Activated CD8-positive, alpha-beta memory T cell treated with anti-CD3 and anti-CD28 coated beads for 24 hours (primary cell): ENCODE data around the gene CNTLN.
"Not testable (repeated sequence)": the region's sequence is repeated elsewhere in the genome, so short reads cannot be mapped to it uniquely, and the experiment has no call there.

ENCODE experiments used
- DNase-seq: peaks from one replicate; pipeline ENCODE4 v3.0.0-alpha.2; 2020

The CNTLN gene

DNA sequence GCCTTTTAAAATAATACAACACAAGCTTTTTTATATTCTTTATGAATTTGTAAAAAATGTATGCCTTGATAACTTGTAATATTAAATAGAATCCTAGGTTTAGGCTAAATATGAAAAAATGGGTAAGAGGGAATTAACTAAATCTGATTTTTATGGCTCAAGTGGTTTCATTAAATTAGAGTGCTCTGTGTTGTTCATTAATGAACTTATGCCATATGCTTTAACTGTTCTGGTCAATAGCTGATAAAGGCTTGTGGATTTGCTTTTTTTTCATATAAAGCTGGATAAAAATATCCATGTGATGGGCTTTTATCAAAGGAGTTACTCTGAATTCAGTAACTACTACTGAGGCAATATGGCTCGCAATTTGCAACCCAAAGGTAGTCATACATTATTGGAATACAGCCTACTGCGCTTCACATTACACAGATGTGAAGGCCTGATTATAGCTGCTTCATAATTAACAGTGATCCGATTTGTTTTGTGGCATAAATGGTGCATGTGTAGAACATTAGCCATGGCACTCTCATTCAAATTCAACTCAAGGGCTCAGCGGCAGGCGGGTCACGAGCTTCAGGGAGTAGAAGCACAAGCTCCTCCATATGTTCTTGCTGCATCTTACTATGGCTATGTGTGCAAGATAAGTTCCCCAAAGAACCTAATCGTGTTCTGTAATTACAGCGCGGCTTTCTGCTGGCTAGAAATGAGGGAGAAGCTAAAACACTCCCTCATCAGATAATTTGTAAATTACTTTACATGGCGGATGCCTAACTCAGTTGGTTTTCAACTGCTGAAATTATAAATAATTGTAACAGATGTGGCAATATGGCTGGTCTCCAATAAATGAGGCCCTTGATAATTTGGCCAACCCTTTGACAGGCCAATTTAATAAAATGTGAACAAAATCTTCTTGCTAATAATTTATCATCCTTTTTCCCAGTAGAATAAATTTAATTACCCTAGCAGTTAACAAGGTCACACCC is 188.3 kb downstream of the CNTLN start:
- DNase-seq: no peak

DNA sequence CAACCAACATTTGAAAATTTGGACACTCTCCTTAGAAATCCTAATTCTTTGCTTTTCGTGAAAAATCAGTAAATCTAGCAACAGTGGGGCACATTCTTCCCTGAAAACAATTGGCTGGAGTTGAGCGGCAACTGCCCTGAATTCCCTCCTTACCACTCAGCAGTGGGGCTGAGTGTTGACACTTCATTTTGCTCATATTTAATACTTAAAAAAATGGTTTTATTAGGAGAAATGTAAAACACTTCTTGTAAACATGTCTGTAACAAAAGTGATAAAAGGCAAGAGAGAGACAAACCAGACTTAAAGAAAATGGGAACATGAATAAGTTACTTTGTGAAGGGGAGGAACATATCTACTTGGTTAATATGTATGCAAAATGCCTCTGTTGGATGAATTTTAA is 193.5 kb downstream of the CNTLN start:
- no peak for DNase-seq

DNA sequence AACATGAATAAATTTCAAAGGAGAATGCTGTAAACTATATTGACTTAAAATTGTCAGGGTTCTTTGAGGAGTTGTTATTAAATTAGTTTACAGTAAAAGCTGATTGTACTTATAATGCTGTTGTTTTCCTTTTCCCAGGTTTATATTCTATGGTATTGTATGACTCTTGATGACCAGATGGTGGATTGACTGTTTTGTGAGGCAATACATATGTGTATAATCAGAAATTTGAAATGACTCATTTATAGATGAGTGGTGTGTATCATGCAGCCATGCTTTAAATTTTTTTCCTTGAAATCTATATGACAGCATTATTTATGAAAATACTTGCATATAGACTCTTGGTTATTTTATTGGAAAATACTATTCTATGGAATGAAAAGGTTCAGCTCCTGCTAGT is 195.3 kb downstream of the CNTLN start:
- DNase-seq: no peak

DNA sequence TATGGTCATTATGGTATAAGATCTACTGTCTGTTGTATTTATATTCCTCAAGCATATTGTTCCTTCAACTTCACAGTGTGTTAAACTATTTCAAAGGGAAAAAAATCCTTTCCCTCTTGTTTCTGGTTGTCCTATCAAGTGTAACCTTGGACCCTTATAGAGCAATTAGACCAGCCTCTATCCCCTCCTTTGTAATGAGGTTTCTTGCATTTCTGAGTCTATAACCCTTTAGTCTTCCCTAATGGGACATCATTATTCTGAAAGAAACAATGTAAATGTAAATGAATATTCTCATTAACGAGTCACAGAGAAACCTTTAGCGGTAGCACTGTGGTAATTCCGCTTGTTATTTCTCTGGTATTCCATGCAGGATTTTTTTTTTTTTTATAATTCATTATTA is 197.3 kb downstream of the CNTLN start:
- no peak for DNase-seq

DNA sequence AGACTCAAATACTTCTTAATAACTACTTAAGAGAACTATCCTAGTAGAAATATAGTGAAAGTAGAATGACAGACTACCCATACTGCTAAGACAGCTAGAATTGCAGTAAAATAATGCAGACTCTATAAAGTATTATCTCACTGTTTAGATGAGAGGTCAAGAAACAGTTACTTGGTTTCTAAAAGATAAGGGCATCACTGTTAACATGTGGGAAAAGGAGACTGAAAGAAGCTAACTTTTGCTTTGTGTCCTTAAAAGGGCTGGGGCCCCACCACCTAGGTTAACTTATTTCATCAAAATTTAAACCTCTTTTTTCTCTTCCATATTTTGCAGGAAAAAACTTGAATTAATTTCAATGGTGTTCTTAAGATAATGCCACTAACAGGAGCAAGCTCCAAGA is 204.3 kb downstream of the CNTLN start:
- no peak for DNase-seq

DNA sequence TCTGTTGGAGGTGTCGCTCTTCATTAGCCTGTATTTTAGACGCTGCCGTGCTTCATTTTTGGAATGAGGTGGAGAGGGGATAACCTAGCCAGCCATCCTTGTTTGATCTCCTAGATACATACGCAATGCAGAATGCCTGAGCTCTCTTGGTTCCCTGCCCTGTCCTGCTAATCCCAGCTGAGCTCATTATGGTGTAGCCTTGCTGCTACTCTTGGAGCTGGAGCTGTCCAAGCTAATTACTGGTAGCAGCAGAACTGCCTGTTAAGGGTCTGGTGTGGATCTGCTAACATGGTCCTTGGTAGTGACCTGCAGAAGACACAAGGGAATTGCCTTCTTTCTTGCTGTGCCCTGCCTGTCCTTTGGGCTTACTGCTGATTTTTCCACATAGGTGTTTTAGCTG is 207.9 kb downstream of the CNTLN start:
- no peak for DNase-seq

DNA sequence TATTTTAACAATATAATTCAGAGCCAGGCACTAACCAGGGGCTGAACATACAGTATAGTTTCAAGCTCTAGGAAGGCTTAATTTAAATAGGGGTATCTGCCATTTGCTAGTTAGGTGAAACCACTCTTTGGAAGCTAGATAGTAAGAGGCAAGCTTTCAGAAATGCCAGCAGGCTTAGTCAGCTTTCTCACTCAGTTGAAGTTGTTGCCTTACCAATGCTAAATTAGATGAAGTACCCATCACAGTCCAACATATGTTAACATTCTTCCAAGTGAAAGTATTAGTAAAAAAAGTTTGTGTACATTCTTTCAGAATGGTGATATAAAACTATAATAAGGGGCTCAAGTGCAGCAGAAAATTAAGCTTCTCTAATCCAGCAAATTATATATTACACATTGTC is 215.0 kb downstream of the CNTLN start:
- DNase-seq: no peak

DNA sequence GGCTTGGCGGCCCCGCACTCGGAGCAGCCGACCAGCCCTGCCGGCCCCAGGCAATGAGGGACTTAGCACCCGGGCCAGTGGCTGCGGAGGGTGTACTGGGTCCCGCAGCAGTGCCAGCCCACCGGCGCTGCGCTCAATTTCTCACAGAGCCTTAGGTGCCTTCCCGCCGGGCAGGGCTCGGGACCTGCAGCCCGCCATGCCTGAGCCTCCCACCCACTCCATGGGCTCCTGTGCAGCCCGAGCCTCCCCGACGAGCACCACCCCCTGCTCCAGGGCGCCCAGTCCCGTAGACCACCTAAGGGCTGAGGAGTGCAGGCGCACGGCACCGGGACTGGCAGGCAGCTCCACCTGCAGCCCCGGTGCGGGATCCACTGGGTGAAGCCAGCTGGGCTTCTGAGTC is 219.2 kb downstream of the CNTLN start:
- DNase-seq: not testable (repeated sequence)

DNA sequence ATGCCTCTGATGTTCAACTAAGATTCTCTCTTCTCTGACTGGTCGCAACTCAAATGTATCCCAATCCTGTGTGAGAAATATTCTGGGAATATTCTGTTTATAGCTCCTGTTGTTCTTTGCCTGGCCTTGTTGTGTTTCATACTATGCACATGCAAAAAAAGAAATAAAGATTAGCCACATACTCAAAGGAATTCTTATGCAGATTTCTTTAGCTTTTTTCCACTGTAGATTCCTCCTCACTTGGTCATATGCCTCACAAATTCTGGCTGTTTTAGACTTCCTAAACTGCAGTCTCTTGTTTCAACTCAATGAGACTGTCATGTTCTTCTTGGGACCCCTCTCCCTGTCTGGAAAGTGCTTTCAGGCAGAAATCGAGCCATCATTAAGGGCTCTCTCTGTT is 226.5 kb downstream of the CNTLN start:
- no peak for DNase-seq

DNA sequence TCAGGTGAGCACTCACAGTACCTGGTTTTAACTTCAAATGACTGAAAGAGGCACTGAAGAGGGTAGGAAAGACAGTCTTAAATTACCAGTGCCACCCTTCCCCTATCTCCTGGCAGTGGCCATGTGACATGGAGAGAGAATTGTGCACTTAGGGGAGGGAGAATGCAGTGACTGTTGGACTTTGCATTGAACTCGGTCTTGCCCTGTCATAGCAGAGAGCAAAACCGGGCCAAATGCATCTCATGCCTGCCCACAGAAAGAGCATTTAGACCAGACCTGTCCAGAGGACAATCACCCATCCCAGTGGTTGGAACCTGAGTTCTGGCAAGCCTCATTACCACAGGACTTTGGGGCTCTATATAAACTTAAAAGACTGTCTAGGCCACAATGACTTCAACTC is 232.2 kb downstream of the CNTLN start:
- DNase-seq: no peak

DNA sequence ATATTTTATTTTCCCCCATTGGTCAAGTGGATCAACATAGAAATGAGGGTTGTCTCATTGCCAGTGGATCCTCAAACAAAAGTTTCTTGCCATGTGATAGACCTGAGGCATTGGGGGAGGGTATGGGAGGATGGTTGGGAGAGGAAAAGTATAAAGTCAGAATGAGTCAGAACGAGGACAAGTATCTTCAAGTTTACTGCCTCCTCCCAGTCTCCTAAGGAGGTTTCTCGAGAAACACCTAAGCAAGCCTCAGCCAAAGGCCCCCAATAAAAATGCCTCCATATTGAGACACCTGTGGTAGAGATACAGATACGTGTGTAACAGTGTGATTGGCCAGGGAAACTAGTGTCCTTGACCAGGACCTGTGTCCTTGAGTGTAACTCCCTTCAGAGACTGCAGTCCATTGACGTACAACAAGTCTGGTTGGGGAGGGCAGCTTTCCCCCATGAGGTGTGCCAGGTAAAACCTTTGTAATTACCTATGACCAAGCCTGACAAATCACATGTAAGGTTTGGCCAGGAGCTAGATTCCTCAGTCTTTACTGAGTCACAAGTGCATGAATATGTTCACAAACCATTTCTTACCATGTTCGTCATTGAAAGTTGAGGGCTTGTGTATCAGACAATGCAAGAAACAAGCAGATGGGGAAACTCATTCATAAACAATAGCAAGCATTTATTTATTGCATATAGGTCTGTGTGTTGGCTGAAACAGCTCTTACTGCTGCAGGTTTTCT is 245.5 kb downstream of the CNTLN start:
- DNase-seq: no peak

DNA sequence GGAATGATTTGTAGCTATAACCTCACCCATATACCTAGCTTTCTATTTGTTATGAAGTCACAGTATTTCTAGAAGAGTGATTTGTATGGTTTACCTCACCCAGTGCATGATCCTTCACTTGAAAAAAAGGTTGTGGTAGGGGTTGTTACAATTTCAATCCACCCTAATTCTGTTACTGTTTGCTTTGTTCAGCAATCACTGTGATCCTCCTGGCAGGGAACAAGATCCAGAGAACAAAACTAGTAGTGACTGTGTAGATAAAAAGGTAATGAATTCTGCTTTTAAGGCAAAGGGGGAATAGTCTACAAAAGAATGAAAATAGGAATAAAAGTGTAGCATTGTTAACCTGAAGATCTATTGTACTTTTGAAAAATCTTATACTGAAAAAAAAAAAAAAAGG is 252.7 kb downstream of the CNTLN start:
- no peak for DNase-seq

DNA sequence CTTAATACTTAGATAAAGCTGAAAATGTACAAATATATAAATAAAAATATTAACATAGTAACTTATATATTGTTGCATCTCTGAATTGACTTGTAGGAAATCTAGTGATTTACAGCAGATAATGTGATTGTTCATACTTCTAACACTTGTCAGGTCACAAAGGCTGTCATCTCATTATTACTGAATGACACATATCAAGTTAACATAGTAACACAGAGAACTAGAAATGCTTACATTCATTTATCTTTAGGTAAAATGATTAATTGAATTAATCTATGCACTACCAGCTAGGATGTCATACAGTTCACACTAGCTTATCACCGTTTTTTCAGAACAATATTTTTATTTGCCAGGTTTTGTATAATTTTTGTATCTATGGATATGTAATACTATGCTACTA is 254.2 kb downstream of the CNTLN start:
- no peak for DNase-seq

DNA sequence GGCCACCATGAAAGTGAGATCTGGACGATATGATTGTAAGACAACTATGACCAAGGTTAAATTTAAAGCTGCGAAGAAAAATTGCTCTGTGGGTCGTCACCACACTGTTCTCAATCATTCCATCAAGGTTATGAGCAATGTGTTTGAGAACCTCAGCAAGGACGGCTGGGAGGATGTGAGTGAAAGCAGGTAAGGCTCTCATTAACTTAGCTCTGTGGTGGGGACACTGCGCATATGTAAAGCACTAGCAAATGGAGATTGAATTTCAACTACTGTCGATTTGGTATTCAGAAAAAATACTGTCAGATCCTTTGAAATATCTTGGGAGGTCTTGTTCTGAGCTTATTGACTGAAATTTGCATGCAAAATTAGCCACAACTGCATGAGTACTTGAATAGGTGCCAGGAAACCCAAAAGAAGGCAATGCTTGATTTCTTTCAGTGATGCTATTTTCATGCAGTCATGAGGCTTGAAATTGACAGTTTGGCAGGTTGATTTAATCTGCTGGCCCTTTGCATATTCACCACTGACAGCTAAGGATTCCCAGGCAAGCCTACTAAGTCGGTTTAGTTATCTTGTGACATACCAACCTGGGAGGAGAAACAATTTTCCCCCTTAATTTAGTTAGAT is 260.2 kb downstream of the CNTLN start:
- DNase-seq: no peak

DNA sequence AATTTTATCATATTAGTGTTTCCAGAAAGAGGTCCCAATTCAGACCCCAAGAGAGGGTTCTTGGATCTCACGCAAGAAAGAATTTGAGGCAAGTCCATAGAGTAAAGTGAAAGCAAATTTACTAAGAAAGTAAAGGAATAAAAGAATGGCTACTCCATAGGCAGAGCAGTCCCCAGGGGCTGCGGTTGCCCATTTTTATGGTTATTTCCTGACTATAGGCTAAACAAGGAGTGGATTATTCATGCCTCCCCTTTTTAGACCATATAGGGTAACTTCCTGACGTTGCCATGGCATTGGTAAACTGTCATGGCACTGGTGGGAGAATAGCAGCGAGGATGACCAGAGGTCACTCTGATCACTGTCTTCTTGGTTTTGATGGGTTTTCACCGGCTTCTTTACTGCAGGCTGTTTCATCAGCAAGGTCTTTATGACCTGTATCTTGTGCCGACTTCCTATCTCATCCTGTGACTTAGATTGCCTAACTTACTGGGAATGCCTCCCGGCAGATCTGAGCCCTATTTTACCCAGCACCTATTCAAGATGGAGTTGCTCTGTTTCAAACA is 262.4 kb downstream of the CNTLN start:
- not testable (repeated sequence) for DNase-seq

DNA sequence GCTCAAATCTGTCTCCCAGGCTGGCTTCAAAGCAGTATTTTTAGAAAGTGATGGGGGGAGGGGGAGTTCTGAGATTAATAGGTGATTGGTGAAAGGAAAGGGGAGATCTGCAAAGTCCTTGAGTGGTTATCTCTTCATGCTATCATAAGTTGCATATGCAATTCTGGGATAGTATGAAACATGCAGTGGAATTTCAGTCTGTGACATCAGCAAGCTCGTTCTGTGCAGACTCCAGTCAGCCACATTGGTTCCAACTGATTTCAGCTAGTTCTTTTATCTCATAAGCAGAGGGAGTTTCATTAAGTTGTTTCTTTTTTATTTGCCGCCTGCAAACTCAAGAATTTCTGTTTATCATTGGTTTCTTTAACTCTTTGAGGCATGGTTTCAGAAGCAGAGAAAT is 263.5 kb downstream of the CNTLN start:
- DNase-seq: no peak

DNA sequence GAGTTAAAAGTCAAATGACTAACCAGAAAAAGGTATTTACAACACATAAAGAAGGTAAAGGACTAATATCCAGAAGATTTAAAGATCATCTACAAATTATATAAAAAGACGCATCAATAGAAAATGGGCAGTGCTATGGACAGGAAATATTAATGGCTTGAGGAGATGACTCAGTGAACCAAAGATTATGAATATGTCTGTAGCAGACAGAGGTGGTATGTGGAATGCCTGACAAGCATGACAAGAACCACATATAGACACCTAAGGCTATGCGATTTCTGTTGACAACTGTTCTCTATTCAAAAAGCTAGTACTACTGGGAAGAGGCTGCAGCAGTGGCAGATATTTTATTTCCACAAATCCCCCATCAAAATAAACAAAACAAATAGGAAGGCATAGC is 267.0 kb downstream of the CNTLN start:
- DNase-seq: no peak

DNA sequence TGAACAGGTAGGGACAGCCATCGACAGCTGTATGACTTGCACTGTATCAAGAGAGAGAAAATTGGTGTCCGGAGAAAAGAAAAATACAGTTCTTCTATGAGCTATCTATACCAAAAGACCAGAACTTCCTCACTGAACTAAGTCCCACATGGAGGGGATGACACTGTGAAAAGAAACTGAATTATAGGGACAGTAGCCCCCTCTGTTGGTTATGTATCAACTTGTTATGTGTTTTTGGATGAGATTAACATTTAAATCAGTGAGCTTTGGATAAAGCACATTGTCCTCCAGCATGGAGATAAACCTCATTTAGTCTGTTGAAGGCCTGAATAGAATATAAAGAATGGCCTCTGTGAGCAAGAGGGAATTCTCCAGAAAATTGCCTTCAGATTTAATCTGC is 267.5 kb downstream of the CNTLN start:
- no peak for DNase-seq

DNA sequence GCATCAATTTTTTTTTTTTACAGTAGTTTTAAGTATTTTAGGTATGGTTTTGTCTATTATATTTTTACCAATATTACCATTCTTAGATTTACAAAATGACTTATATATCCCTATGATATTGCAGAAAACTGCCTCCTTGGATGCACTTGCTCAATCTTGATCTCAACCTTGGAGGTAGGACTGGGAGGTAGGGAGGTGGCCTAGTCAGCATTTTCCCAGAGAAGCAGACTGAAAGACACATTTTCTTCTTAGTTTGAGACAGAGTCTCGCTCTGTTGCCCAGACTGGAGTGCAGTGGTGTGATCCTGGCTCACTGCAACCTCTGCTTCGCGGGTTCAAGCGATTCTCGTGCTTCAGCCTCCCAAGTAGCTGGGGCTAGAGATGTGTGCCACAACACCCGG is 268.7 kb downstream of the CNTLN start:
- DNase-seq: no peak

DNA sequence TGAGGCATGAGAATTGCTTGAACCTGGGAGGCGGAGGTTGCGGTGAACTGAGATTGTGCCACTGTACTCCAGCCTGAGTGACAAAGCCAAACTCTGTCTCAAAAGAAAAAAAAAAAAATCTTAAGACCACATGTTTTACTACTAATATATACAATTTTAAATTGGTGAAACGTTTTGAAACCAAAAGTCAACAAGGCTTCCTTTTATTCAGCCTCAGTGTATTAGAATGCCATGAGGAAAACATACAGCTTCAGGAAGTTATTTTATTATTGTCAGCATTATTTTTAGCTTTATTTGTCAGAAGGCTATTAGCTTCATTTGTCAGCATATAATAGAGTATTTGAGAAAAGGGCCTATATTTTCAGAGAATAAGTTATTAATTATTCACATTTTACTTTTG is 280.1 kb downstream of the CNTLN start:
- no peak for DNase-seq

DNA sequence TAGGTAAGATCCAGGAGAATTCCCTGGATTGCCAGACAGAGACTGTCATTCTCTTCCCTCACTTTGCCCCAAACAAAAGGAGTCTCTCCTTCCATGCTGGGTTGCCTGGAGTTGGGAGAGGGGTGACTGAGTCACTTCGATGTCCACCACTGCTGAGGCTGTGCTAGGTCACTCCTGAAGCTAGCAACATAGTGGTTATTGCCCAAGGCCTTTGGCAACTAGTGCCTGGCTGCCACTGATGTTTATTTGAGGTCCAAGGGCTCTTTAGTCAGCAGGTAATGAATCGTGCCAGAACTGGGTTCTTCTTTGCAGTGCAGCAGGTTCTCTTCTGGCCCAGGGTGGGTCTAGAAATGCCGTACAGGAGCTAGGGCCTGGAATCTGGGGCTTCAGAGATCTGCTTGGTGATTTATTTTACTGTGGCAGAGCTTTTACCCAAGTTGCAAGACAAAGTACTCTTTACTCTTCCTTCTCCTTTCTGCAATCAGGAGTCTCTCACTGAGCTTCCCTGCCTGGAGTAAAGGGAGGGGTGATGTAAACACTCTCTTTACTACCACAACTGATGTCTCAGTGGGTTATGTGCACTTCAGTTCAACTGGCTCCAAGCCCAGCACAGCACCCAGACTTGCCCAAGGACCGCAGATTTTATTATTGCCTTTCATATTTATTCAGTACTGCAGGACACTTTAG is 288.3 kb downstream of the CNTLN start:
- no peak for DNase-seq

DNA sequence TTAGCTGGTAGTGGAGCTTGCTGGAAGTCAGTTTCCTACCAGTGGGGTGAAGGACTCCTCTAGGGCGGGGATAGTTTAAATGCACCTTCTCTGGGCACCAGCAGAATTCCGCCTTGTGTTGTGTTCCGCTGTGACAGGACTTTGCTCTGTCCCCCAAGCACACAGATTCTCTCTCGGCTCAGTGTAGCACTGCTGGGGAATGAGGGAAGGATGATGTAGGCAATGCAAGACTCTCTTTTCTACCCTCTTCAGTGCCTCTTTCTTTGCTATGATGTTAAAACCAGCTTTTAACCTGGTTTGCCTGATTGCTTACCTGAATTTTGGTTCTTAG is 288.8 kb downstream of the CNTLN start:
- DNase-seq: no peak

DNA sequence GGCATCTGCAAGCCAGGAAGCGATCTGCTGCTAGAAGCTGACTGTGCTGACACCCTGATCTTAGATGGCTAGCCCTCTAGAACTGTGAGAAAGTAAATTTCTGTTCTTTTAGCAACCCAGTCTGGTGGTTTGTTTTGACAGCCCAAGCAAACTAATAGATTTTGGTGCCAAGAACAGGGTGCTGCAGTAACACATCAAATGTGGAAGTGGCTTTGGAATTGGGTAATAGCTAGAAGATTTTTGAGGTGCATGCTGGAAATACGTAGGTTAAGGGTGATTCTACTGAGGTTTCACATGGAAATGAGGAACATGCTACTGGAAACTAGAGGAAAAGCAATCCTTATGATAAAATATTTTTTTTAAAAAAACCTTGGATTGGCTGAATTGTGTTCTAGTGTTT is 290.5 kb downstream of the CNTLN start:
- DNase-seq: no peak
